ENCODE data around the gene CEND1.

DNA sequence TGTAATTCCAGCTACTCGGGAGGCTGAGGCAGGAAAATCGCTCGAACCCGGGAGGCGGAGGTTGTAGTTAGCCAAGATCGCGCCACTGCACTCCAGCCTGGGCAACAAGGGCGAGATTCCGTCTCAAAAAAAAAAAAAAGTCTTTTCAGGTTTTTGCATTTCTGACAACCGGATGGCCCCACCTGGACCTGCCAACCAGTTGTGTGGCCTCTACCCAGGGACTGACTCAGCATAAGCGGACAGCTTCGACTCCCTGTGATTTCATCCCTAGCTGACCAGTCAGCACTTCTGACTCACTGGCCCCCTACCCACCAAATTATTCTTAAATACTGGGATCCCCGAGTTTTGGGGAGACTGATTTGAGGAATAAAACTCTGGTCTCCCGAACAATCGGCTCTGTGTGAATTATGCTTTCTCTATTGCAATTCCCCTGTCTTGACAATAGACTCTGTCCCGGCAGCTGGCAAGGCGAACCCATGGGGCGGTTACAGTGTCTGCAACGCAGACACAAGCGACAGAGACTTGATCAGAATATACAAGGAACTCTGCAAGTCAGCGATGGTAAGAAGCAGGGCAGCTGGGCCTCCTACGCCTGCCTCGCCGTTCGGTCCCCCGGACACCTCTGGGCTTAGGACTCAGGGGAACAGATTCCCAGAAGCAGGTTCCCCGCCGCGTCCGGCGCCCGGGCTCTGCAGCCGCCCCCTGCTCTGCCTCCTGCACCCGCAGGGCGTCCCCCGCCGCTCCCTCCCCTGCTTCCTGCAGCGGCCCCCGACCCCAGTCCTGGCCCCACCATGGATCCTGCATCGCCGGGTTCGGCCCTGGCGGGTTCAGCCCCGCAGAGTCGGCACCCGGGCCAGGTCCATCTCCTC lies 43.4 kb downstream of the CEND1 start:
- no peak for TF ChIP-seq POLR2A (IDR thresholded peaks at IDR 0.05)
- TF ChIP-seq, protein P1, sequence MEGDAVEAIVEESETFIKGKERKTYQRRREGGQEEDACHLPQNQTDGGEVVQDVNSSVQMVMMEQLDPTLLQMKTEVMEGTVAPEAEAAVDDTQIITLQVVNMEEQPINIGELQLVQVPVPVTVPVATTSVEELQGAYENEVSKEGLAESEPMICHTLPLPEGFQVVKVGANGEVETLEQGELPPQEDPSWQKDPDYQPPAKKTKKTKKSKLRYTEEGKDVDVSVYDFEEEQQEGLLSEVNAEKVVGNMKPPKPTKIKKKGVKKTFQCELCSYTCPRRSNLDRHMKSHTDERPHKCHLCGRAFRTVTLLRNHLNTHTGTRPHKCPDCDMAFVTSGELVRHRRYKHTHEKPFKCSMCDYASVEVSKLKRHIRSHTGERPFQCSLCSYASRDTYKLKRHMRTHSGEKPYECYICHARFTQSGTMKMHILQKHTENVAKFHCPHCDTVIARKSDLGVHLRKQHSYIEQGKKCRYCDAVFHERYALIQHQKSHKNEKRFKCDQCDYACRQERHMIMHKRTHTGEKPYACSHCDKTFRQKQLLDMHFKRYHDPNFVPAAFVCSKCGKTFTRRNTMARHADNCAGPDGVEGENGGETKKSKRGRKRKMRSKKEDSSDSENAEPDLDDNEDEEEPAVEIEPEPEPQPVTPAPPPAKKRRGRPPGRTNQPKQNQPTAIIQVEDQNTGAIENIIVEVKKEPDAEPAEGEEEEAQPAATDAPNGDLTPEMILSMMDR (IDR thresholded peaks at IDR 0.05) = no peak
- no peak for TF ChIP-seq EP300 (IDR thresholded peaks at IDR 0.05)

Measured in gastroesophageal sphincter (tissue), 3 donors.